Ishikawa (cell line): Measurements from ENCODE around the gene EHD1.

Experiments used
- CEBPB ChIP-seq: IDR thresholded peaks from 2 replicates; pipeline ENCODE4 v1.6.1; 2012
- CREB1 ChIP-seq: IDR thresholded peaks from 2 replicates; pipeline ENCODE4 v1.6.1; 2012; ENCODE audit warnings: low read depth
- EGR1 ChIP-seq: IDR thresholded peaks from 2 replicates; pipeline ENCODE4 v1.6.1; 2012
- EP300 ChIP-seq: IDR thresholded peaks from 2 replicates; pipeline ENCODE4 v1.6.1; 2012; ENCODE audit warnings: borderline replicate concordance
- FOXM1 ChIP-seq: IDR thresholded peaks from 2 replicates; pipeline ENCODE4 v1.6.1; 2012; ENCODE audit warnings: low read depth, borderline replicate concordance
- NFIC ChIP-seq: IDR thresholded peaks from 2 replicates; pipeline ENCODE4 v1.6.1; 2012
- RAD21 ChIP-seq: IDR thresholded peaks from 2 replicates; pipeline ENCODE4 v1.6.1; 2012; ENCODE audit warnings: low read depth
- TAF1 ChIP-seq: IDR thresholded peaks from 2 replicates; pipeline ENCODE4 v1.6.1; 2012; ENCODE audit warnings: low read depth, mild to moderate bottlenecking
- TCF12 ChIP-seq: IDR thresholded peaks from 2 replicates; pipeline ENCODE4 v1.6.1; 2012; ENCODE audit warnings: low read depth
- YY1 ChIP-seq: IDR thresholded peaks from 2 replicates; pipeline ENCODE4 v1.6.1; 2012; ENCODE audit warnings: low read depth
- ZBTB7A ChIP-seq: IDR thresholded peaks from 2 replicates; pipeline ENCODE4 v1.6.1; 2012; ENCODE audit warnings: low read depth
- TF ChIP-seq, protein P1 (sequence below): IDR thresholded peaks from 2 replicates; pipeline ENCODE4 v1.6.1; 2012; ENCODE audit warnings: low read depth, mild to moderate bottlenecking
- TF ChIP-seq, protein P2 (sequence below): IDR thresholded peaks from 2 replicates; pipeline ENCODE4 v1.6.1; 2012
- TF ChIP-seq, protein P3 (sequence below): IDR thresholded peaks from 2 replicates; pipeline ENCODE4 v1.6.1; 2012

- TF ChIP-seq EP300: no peak
- TF ChIP-seq, protein P1, sequence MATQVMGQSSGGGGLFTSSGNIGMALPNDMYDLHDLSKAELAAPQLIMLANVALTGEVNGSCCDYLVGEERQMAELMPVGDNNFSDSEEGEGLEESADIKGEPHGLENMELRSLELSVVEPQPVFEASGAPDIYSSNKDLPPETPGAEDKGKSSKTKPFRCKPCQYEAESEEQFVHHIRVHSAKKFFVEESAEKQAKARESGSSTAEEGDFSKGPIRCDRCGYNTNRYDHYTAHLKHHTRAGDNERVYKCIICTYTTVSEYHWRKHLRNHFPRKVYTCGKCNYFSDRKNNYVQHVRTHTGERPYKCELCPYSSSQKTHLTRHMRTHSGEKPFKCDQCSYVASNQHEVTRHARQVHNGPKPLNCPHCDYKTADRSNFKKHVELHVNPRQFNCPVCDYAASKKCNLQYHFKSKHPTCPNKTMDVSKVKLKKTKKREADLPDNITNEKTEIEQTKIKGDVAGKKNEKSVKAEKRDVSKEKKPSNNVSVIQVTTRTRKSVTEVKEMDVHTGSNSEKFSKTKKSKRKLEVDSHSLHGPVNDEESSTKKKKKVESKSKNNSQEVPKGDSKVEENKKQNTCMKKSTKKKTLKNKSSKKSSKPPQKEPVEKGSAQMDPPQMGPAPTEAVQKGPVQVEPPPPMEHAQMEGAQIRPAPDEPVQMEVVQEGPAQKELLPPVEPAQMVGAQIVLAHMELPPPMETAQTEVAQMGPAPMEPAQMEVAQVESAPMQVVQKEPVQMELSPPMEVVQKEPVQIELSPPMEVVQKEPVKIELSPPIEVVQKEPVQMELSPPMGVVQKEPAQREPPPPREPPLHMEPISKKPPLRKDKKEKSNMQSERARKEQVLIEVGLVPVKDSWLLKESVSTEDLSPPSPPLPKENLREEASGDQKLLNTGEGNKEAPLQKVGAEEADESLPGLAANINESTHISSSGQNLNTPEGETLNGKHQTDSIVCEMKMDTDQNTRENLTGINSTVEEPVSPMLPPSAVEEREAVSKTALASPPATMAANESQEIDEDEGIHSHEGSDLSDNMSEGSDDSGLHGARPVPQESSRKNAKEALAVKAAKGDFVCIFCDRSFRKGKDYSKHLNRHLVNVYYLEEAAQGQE: no peak
- TF ChIP-seq ZBTB7A: no peak
- TF ChIP-seq RAD21: no peak
- TF ChIP-seq, protein P2, sequence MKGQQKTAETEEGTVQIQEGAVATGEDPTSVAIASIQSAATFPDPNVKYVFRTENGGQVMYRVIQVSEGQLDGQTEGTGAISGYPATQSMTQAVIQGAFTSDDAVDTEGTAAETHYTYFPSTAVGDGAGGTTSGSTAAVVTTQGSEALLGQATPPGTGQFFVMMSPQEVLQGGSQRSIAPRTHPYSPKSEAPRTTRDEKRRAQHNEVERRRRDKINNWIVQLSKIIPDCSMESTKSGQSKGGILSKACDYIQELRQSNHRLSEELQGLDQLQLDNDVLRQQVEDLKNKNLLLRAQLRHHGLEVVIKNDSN: no peak
- TF ChIP-seq, protein P3, sequence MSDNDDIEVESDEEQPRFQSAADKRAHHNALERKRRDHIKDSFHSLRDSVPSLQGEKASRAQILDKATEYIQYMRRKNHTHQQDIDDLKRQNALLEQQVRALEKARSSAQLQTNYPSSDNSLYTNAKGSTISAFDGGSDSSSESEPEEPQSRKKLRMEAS: no peak
- no peak for TF ChIP-seq YY1
- no peak for TF ChIP-seq FOXM1
- no peak for TF ChIP-seq TCF12
- TF ChIP-seq CREB1: no peak
- TF ChIP-seq NFIC: no peak
- TF ChIP-seq CEBPB: no peak
- TF ChIP-seq EGR1: no peak
- no peak for TF ChIP-seq TAF1
These were observed 15.4 kb downstream of the EHD1 start for GRCh38 chr11:64862987-64863390.
